Body of pancreas (tissue), 4 donors: Measurements from ENCODE around the gene ZNF407. TPM values are rescaled to one million over a fixed set of nuclear protein-coding genes. Genes with fewer than 3 reads are reported as not detected.

Experiments
- ATAC-seq: fragments of 150-250 bp; one replicate; pipeline ENCODE4 v1.9.1; 2016
- DNase-seq, 4 donors: peaks; one replicate each; pipeline ENCODE4 v3.0.0-alpha.2; 2019
- H3K27ac ChIP-seq, 4 donors: fragments of 200-600 bp; sonication (generic); 1 replicate in 3 of 4; 2 replicates in 1 of 4; pipeline versions ENCODE4 v1.5.1 to v1.6.1; 2016 to 2019; ENCODE audit warnings: mild to moderate bottlenecking in 1 of 4, mixed read lengths in 1 of 4, moderate library complexity in 1 of 4
- H3K27me3 ChIP-seq, 2 donors: fragments of 200-600 bp; sonication (generic); one replicate each; pipeline ENCODE4 v1.6.0; 2016; ENCODE audit warnings: mild to moderate bottlenecking in 1 of 2
- H3K36me3 ChIP-seq, 2 donors: fragments of 200-600 bp; sonication (generic); replicated peaks in 1 of 2; 2 replicates each; pipeline ENCODE4 v1.5.1; 2016; ENCODE audit warnings: low read depth in 2 of 2; ENCODE audit not compliant: insufficient read depth in 1 of 2
- H3K4me1 ChIP-seq: fragments of 200-600 bp; sonication (generic); one replicate; pipeline ENCODE4 v1.6.0; 2016
- H3K4me3 ChIP-seq, 2 donors: fragments of 200-600 bp; sonication (generic); 1 replicate in 1 of 2; 2 replicates in 1 of 2; pipeline ENCODE4 v1.5.1; 2016 to 2019
- H3K9me3 ChIP-seq, 3 donors: fragments of 200-600 bp; sonication (generic); 1 replicate in 2 of 3; 2 replicates in 1 of 3; pipeline ENCODE4 v1.5.1; 2016
- POLR2A ChIP-seq, 3 donors: fragments of 450-650 bp; IDR thresholded peaks; one replicate each; pipeline ENCODE4 v1.6.1; 2016; ENCODE audit warnings: antibody characterized with exemption in 3 of 3, mild to moderate bottlenecking in 2 of 3
- WGBS, 2 donors: methylation state at CpG; one replicate each; pipeline ENCODE4 v1.1.5; 2017; 5-methylcytosine and 5-hydroxymethylcytosine counted together
- intact Hi-C: fragments of 100-400 bp; cut with DNase I; formaldehyde crosslinking; loops from one replicate; pipeline ENCODE4 v1.15.1; 2023
- total RNA-seq, 2 donors: library from RNA; depleted of rRNA; stranded (reverse); fragments of >200 nt; gene quantifications; one replicate each; pipeline ENCODE4 v1.1.0, GENCODE V29; 2016
- TF ChIP-seq, protein P1 (sequence below), 7 experiments: fragments of 450-650 bp in 4 of 7; fragments of 200-600 bp in 3 of 7; sonication (generic) in 3 of 7; IDR thresholded peaks; one replicate each; pipeline ENCODE4 v1.5.1; 2016 to 2019; ENCODE audit warnings: antibody characterized with exemption in 7 of 7

Gene ZNF407
- total RNA-seq, 2 donors from 2014 or later = 14.3 to 19.1 TPM

DNA sequence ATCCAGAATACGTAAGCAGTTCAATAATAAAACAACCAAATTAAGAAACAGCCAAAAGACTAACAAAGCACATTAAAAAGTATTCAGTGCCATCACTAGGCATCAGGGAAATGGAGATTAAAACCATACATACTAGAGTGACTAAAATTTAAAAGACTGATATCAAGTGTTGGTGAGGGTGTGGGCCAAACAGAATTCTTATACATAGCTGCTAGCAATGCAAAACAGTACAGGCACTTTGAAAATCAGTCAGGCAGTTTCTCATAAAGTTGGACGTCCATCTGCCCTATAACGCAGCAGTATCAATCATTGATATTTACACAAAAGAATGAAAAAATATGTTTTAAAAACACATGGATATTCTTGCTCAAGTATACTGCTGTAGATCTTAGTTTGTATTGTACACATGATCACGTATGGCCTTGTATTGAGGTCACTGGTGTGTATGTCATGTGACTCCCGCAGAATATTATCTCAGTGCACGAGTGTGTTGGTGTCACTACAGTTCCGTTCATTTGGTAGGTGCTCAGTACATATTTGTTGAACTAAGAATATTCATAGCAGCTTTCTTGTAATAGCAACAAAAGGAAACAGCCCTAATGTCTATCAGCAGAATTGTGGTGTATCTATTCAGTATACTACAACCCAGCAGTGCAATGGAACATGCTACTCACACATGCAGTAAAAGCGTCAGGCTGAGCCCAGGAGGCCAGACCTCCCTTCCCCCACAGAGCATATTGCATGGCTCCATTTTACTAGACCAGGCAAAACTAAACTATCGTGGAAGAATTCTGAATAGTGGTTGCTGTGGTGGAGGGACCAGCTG is 28.6 kb downstream of the ZNF407 start:
- Histone ChIP-seq H3K27me3 (no peaks in the 10 kb centered on the region), H3K4me3 (no peak overlapping the region), H3K36me3 (no peaks in the 10 kb centered on the region), H3K9me3 (no peaks in the 10 kb centered on the region), H3K27ac (no peak overlapping the region), H3K4me1 (no peaks in the 10 kb centered on the region)
- no peak for DNase-seq
- intact Hi-C loops = no loop called here
- no peak for ATAC-seq
- TF ChIP-seq, protein P1, sequence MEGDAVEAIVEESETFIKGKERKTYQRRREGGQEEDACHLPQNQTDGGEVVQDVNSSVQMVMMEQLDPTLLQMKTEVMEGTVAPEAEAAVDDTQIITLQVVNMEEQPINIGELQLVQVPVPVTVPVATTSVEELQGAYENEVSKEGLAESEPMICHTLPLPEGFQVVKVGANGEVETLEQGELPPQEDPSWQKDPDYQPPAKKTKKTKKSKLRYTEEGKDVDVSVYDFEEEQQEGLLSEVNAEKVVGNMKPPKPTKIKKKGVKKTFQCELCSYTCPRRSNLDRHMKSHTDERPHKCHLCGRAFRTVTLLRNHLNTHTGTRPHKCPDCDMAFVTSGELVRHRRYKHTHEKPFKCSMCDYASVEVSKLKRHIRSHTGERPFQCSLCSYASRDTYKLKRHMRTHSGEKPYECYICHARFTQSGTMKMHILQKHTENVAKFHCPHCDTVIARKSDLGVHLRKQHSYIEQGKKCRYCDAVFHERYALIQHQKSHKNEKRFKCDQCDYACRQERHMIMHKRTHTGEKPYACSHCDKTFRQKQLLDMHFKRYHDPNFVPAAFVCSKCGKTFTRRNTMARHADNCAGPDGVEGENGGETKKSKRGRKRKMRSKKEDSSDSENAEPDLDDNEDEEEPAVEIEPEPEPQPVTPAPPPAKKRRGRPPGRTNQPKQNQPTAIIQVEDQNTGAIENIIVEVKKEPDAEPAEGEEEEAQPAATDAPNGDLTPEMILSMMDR (IDR thresholded peaks at IDR 0.05) = no peak
- no peak for TF ChIP-seq POLR2A (IDR thresholded peaks at IDR 0.05)
- WGBS, 2 donors = 51 to 52% methylated on average over 9 of the region's 9 CpGs

GRCh38 chr18:74630804-74631203 is 33.1 kb downstream of the ZNF407 start:
- Histone ChIP-seq H3K27me3 (no peaks in the 10 kb centered on the region), H3K9me3 (no peaks in the 10 kb centered on the region), H3K4me3 (no peak overlapping the region), H3K36me3 (peaks cover 0 to 3% of the 10 kb centered on the region in 2 donors), H3K27ac (no peak overlapping the region), H3K4me1 (no peaks in the 10 kb centered on the region)
- WGBS, 2 donors = 73 to 89% methylated on average over 6 of the region's 6 CpGs
- intact Hi-C loops = no loop called here
- TF ChIP-seq, protein P1 (IDR thresholded peaks at IDR 0.05) = no peak
- no peak for TF ChIP-seq POLR2A (IDR thresholded peaks at IDR 0.05)
- ATAC-seq (no peak), DNase-seq (no peak)

DNA sequence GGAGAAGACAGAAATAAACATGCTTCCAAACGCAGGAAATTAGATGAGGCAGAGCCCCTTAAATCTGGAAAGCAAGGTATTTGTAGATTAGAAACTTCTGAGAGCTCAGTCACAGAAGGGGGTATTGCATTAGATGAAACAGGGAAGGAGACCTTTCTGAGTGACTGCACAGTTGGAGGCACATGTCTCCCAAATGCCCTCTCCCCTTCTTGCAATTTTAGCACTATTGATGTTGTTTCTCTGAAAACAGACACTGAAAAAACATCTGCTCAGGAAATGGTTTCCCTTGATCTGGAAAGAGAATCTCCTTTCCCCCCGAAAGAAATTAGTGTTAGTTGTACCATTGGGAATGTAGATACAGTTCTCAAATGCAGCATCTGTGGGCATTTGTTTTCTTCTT is 33.5 kb downstream of the ZNF407 start:
- no peak for ATAC-seq
- no peak overlapping the region for H3K27ac ChIP-seq
- H3K4me1 ChIP-seq = no peaks in the 10 kb centered on the region
- H3K36me3 ChIP-seq = peaks cover 0 to 3% of the 10 kb centered on the region in 2 donors
- TF ChIP-seq POLR2A (IDR thresholded peaks at IDR 0.05) = no peak
- TF ChIP-seq, protein P1 (IDR thresholded peaks at IDR 0.05) = no peak
- no peak overlapping the region for H3K4me3 ChIP-seq
- intact Hi-C loops = no loop called here
- DNase-seq = no peak
- no peaks in the 10 kb centered on the region for H3K27me3 ChIP-seq
- 65 to 78% methylated on average over 2 of the region's 2 CpGs for WGBS, 2 donors
- H3K9me3 ChIP-seq = no peaks in the 10 kb centered on the region

DNA sequence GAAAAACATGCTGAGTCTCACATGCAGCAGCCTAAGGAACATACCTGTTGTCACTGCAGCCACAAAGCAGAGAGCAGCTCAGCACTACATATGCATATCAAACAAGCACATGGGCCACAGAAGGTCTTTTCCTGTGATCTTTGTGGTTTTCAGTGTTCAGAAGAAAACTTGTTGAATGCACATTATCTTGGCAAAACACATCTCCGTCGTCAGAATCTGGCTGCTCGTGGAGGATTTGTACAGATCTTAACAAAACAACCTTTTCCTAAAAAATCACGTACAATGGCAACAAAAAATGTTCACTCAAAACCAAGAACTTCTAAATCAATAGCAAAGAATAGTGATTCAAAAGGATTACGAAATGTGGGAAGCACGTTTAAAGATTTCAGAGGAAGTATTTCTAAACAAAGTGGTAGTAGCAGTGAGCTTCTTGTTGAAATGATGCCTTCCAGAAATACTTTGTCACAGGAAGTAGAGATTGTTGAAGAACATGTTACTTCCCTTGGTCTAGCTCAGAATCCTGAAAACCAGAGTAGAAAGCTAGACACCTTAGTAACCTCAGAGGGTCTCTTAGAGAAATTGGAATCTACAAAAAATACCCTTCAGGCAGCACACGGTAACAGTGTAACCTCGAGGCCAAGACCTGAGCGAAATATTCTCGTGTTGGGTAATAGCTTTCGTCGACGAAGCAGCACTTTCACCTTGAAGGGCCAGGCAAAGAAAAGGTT is 34.1 kb downstream of the ZNF407 start:
- ATAC-seq (no peak), DNase-seq (no peak)
- H3K4me3 ChIP-seq = no peak overlapping the region
- 67 to 86% methylated on average over 13 of the region's 13 CpGs for WGBS, 2 donors
- intact Hi-C loops = no loop called here
- peaks cover 0 to 3% of the 10 kb centered on the region in 2 donors for H3K36me3 ChIP-seq
- H3K9me3 ChIP-seq = no peaks in the 10 kb centered on the region
- no peaks in the 10 kb centered on the region for H3K4me1 ChIP-seq
- H3K27me3 ChIP-seq = no peaks in the 10 kb centered on the region
- no peak overlapping the region for H3K27ac ChIP-seq
- TF ChIP-seq, protein P1 (IDR thresholded peaks at IDR 0.05) = no peak
- no peak for TF ChIP-seq POLR2A (IDR thresholded peaks at IDR 0.05)
